ENCODE measurements around the gene KRTAP9-6. TPM values are rescaled to one million over a fixed set of nuclear protein-coding genes. Genes with fewer than 3 reads are reported as not detected.
A peak's percentile ranks its signal among the peaks of the same experiment; 100 is the strongest.

Gene KRTAP9-6
- total and polyA plus RNA-seq, 2 donors (not counting 3 experiments of a cell fraction or from before 2014, with no cell fraction given) = not detected

GRCh38 chr17:41251261-41251660 is 13.9 kb upstream of the KRTAP9-6 start:
- H3K9me1 ChIP-seq (replicated peaks; ENCODE audit: control insufficient read depth, extremely low read depth, insufficient read depth, low read length) = no peaks in the 10 kb centered on the region
- no peak for FAIRE-seq
- ChIA-PET CTCF (no interaction called here), POLR2A (no interaction called here)
- H3K4me1 ChIP-seq (ENCODE audit: control insufficient read depth, extremely low read depth, insufficient read depth, low read length) = no peaks in the 10 kb centered on the region
- no TSS peak for BruUV-seq (replicated peaks)
- H3K4me2 ChIP-seq (ENCODE audit: insufficient read depth, low read length) = no peak overlapping the region
- H3K9ac ChIP-seq (replicated peaks; ENCODE audit: extremely low read depth, insufficient read depth, low read length) = no peak overlapping the region
- TF ChIP-seq POLR2AphosphoS5 (IDR thresholded peaks at IDR 0.05; ENCODE audit: insufficient read depth, low read depth, low read length) (no peak), POLR2A (IDR thresholded peaks at IDR 0.05; ENCODE audit: low read depth, low read length) (no peak), EZH2 (IDR thresholded peaks at IDR 0.05; ENCODE audit: borderline replicate concordance, low read depth, low read length, severe bottlenecking) (no peak)
- TF ChIP-seq, protein P1, sequence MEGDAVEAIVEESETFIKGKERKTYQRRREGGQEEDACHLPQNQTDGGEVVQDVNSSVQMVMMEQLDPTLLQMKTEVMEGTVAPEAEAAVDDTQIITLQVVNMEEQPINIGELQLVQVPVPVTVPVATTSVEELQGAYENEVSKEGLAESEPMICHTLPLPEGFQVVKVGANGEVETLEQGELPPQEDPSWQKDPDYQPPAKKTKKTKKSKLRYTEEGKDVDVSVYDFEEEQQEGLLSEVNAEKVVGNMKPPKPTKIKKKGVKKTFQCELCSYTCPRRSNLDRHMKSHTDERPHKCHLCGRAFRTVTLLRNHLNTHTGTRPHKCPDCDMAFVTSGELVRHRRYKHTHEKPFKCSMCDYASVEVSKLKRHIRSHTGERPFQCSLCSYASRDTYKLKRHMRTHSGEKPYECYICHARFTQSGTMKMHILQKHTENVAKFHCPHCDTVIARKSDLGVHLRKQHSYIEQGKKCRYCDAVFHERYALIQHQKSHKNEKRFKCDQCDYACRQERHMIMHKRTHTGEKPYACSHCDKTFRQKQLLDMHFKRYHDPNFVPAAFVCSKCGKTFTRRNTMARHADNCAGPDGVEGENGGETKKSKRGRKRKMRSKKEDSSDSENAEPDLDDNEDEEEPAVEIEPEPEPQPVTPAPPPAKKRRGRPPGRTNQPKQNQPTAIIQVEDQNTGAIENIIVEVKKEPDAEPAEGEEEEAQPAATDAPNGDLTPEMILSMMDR (IDR thresholded peaks at IDR 0.05; ENCODE audit: extremely low read depth in 1 of 2, insufficient read depth in 1 of 2, low read depth in 1 of 2, low read length in 2 of 2) = no peak
- H3K9me3 ChIP-seq (replicated peaks; ENCODE audit: control insufficient read depth, insufficient read depth, low read length) = no peaks in the 10 kb centered on the region
- no peaks in the 10 kb centered on the region for H3K79me2 ChIP-seq (ENCODE audit: control insufficient read depth, insufficient read depth, low read length)
- no peak overlapping the region for H2AFZ ChIP-seq (ENCODE audit: low read depth, low read length)
- dilution Hi-C loops (cut with MboI; ENCODE audit: extremely low pct_ligation_motif_present, low sequenced_read_pairs) (no loop called here), intact Hi-C loops (cut with micrococcal nuclease) (no loop called here)
- no peaks in the 10 kb centered on the region for H4K20me1 ChIP-seq (replicated peaks; ENCODE audit: control insufficient read depth, extremely low read depth, insufficient read depth, low read length)
- H3K36me3 ChIP-seq (ENCODE audit: control insufficient read depth in 2 of 2, extremely low read depth in 1 of 2, insufficient read depth in 2 of 2, low read length in 2 of 2) = no peaks in the 10 kb centered on the region
- DNase-seq (ENCODE audit: low read depth, low spot score) = peak; percentile 0
- H3K4me3 ChIP-seq (replicated peaks in 1 of 3; ENCODE audit: insufficient read depth in 1 of 3, low read depth in 1 of 3, low read length in 3 of 3) = no peak overlapping the region
- no peaks in the 10 kb centered on the region for H3K27me3 ChIP-seq (ENCODE audit: control insufficient read depth in 2 of 2, insufficient read depth in 2 of 2, low read length in 2 of 2)
- H3K27ac ChIP-seq (ENCODE audit: insufficient read depth, low read depth, low read length) = no peak overlapping the region

DNA sequence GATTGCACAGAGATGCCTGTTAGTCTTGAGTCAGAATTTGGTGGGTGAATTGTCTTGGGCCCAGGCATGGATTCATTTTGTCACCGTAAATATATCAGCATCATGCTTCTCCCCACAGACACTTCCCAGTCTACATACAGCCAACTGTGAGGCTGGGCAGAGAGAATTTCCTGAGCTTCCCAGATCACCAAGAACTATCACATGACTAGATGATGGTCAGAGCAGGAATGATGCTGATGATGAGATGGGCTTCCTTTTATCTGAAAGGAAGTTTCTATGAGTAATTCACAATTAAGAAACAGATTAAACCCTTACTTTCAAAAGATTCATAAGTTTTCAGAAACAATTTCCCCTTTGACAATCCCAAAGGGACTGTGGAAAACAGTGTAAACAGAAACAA is 10.3 kb upstream of the KRTAP9-6 start:
- H3K27ac ChIP-seq (ENCODE audit: insufficient read depth, low read depth, low read length) = no peak overlapping the region
- no peaks in the 10 kb centered on the region for H3K27me3 ChIP-seq (ENCODE audit: control insufficient read depth in 2 of 2, insufficient read depth in 2 of 2, low read length in 2 of 2)
- POLR2A ChIA-PET = no interaction called here
- no peak overlapping the region for H3K4me3 ChIP-seq (replicated peaks in 1 of 3; ENCODE audit: insufficient read depth in 1 of 3, low read depth in 1 of 3, low read length in 3 of 3)
- no peaks in the 10 kb centered on the region for H3K9me1 ChIP-seq (replicated peaks; ENCODE audit: control insufficient read depth, extremely low read depth, insufficient read depth, low read length)
- DNase-seq (ENCODE audit: low read depth, low spot score) = peak; percentile 0
- no peaks in the 10 kb centered on the region for H3K36me3 ChIP-seq (ENCODE audit: control insufficient read depth in 2 of 2, extremely low read depth in 1 of 2, insufficient read depth in 2 of 2, low read length in 2 of 2)
- H3K4me1 ChIP-seq (ENCODE audit: control insufficient read depth, extremely low read depth, insufficient read depth, low read length) = no peaks in the 10 kb centered on the region
- no peak overlapping the region for H3K9ac ChIP-seq (replicated peaks; ENCODE audit: extremely low read depth, insufficient read depth, low read length)
- no peak overlapping the region for H2AFZ ChIP-seq (ENCODE audit: low read depth, low read length)
- intact Hi-C loops (cut with micrococcal nuclease) = no loop called here
- BruUV-seq (replicated peaks) = no TSS peak
- no peaks in the 10 kb centered on the region for H4K20me1 ChIP-seq (replicated peaks; ENCODE audit: control insufficient read depth, extremely low read depth, insufficient read depth, low read length)
- CTCF ChIA-PET = no interaction called here
- TF ChIP-seq JUN (IDR thresholded peaks at IDR 0.05; ENCODE audit: borderline replicate concordance, insufficient read depth, insufficient read length, low read depth) = no peak
- TF ChIP-seq, protein P2, sequence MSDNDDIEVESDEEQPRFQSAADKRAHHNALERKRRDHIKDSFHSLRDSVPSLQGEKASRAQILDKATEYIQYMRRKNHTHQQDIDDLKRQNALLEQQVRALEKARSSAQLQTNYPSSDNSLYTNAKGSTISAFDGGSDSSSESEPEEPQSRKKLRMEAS (IDR thresholded peaks at IDR 0.05; ENCODE audit: insufficient read depth, insufficient read length) = no peak
- TF ChIP-seq GATA2 (IDR thresholded peaks at IDR 0.05; ENCODE audit: insufficient read depth, insufficient read length, low read depth, low read length) = no peak
- no peak for TF ChIP-seq POLR2AphosphoS5 (IDR thresholded peaks at IDR 0.05; ENCODE audit: insufficient read depth, low read depth, low read length)
- no peak for TF ChIP-seq FOS (IDR thresholded peaks at IDR 0.05; ENCODE audit: borderline replicate concordance, insufficient read depth, low read length)
- no peak for TF ChIP-seq MYC (IDR thresholded peaks at IDR 0.05; ENCODE audit: low read depth, low read length)
- H3K9me3 ChIP-seq (replicated peaks; ENCODE audit: control insufficient read depth, insufficient read depth, low read length) = no peaks in the 10 kb centered on the region
- dilution Hi-C loops (cut with MboI; ENCODE audit: extremely low pct_ligation_motif_present, low sequenced_read_pairs) = no loop called here
- no peak overlapping the region for H3K4me2 ChIP-seq (ENCODE audit: insufficient read depth, low read length)
- no peak for FAIRE-seq
- no peaks in the 10 kb centered on the region for H3K79me2 ChIP-seq (ENCODE audit: control insufficient read depth, insufficient read depth, low read length)

Measured in endothelial cell of umbilical vein (primary cell).